ENCODE measurements around the gene PDXK.
A peak's percentile ranks its signal among the peaks of the same experiment; 100 is the strongest.

The PDXK gene

GRCh38 chr21:43785134-43785533 is 66.2 kb downstream of the PDXK start:
- no peak for DNase-seq

GRCh38 chr21:43786300-43786806 is 67.4 kb downstream of the PDXK start:
- DNase-seq: peak; percentile 26

DNA sequence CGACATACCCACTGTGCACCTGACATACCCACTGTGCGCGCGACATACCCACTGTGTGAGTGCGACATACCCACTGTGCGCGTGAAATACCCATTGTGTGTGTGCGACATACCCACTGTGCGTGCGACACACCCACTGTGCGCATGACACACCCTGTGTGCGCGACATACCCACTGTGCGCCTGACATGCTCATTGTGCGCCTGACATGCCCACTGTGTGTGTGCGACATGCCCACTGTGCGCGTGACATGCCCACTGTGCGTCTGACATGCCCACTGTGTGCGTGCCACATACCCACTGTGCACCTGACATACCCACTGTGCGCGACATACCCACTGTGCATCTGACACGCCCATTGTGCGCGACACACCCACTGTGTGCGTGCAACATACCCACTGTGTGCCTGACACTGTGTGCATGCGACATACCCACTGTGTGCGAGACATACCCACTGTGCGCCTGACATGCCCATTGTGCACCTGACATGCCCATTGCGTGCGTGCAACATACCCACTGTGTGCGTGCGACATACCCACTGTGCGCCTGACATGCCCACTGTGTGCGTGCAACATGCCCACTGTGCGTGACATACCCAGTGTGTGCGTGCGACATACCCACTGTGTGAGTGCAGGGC is 68.0 kb downstream of the PDXK start:
- no peak for DNase-seq

DNA sequence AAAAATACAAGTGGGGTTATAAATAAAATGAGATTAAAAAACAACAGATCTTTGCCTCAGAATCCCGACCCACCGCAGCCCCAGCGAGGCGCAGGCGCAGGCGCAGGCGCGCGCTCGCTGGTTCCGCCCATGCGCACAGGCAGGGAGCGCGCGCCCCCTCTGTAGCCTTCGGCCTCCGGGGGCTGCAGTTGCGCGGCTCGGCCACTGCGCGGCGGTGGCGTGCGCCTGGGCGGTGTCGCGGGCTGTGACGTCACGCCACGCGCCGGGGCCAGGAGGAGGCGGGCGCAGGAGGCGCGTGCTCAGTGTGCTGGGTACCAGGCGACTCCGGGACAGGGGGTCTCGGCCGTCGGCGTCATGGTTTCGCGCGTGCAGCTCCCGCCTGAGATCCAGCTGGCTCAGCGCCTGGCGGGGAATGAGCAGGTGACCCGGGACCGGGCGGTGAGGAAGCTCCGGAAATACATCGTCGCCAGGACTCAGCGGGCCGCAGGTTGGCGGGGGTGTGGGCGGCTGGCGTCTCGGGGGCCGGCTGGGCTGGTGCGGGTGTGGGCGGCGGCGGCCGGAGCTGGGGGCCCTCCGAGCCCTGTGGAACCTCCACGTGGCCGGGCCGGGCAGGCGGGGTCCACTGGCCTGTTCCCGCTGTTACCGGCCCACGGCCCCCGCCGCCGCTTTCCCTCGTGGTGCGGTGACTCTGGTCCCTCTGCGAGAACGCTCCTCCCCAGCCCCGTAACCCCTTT is 70.5 kb downstream of the PDXK start, which contains the start of gene RRP1:
Gene RRP1 (plus strand): TSS at position 302 of the 734 bp plus-strand sequence. CDS start 53 bp downstream, at position 355.
- peak; percentile 91 for DNase-seq

- peak; percentile 28 for DNase-seq
These were observed 71.1 kb downstream of the PDXK start for GRCh38 chr21:43790010-43790524.

- no peak for DNase-seq
These were observed 73.5 kb downstream of the PDXK start for GRCh38 chr21:43792406-43792805.

DNA sequence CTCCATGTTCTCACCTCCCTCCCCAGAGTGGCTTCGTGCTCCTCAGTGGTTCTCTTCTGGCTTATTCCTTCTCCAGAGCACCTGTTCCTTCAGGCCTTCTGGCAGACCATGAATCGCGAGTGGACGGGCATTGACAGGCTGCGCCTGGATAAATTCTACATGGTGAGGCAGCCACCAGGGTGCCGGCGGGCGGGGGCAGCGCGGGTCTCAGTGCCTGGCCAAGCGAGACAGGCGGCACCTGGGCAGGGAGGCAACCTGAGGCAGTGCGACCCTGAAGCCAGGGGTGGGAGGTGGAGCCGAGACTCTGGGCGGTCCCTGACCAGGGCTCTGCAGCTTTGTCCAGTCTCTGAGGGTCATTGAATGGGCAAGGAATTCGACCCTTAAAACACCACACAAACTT is 74.3 kb downstream of the PDXK start:
- no peak for DNase-seq

GRCh38 chr21:43794311-43794710 is 75.4 kb downstream of the PDXK start:
- no peak for DNase-seq

- DNase-seq: no peak
These were observed 75.9 kb downstream of the PDXK start for GRCh38 chr21:43794857-43795256.

DNA sequence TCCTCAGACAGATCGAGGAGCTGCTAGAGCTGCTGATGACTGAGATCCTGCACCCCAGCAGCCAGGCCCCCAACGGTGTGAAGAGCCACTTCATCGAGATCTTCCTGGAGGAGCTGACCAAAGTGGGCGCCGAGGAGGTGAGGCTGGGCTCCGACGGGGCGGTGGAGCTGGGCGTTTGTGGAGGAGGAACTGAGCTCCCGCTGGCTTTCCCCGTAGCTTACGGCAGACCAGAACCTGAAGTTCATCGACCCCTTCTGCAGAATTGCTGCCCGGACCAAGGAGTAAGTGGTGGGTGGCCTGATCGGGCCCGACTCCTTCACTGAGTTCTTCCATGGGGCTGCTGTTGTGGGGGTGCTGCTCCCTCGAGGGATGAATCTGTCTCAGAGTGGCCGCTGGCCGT is 78.5 kb downstream of the PDXK start:
- DNase-seq: no peak

GRCh38 chr21:43797925-43798715 is 79.2 kb downstream of the PDXK start:
- DNase-seq: no peak

DNA sequence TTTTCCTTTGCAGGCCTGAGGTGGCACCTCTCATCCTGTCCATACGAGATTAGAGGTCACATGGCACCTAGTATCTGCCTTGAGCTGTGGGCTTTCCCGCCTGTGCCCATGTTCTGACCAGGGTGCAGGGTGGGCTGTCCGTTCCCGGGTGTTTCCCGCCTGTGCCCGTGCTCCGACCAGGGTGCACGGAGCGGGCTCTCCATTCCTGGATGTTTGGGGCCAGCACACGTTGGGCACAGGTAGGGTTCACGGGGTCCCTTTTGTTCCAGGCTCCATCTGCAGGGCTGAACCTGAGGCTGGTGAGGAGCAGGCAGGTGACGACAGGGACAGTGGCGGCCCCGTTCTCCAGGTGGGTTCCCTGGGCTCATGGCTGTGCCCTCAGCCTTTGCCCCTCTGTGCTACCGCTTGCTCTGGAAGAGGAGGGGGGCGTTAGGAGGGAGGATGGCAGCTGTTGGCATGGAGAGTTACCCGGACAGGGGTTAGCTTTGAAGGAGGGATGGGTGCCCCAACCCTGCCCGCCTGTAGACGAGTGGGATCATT is 80.4 kb downstream of the PDXK start:
- DNase-seq: no peak

DNA sequence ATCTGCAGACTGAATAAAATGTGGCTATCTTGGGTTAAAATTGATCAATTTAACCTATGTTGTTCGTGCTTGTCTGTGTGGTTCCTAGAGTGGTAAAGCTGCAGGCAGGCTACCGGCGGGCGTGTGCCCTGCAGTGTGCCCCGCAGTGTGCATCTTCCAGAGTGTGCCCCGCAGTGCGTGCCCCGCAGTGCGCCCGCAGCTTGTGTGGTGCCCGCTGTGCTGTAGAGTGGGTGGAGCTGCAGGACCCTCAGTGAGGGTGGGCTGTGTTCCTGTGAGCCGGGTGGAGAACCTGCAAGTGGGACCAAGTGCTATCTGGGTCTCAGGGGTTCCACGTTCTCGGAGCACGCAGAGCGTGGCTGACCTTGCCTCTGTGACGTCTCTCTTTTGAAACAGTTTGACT is 81.2 kb downstream of the PDXK start:
- no peak for DNase-seq

DNA sequence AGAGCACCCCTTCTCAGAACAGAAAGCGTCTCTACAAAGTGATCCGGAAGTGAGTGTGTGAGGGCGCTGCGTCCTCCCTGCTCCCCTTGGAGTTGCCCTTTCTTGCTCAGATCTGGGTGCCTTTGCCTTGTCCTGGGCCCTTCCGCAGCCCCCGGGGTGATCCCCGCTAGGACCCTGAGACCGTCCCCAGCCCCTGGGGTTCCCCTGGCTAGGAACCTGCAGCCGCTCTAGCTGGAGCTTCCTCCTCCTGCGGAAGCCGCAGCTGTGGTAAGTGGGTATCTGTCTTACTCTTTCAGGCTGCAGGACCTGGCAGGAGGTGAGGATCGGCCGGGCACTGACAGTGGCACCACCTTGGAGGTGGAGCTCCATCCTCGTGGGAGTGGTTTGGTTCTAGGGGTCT is 81.6 kb downstream of the PDXK start:
- DNase-seq: no peak

GRCh38 chr21:43801006-43801783 is 82.3 kb downstream of the PDXK start:
- DNase-seq: no peak

DNA sequence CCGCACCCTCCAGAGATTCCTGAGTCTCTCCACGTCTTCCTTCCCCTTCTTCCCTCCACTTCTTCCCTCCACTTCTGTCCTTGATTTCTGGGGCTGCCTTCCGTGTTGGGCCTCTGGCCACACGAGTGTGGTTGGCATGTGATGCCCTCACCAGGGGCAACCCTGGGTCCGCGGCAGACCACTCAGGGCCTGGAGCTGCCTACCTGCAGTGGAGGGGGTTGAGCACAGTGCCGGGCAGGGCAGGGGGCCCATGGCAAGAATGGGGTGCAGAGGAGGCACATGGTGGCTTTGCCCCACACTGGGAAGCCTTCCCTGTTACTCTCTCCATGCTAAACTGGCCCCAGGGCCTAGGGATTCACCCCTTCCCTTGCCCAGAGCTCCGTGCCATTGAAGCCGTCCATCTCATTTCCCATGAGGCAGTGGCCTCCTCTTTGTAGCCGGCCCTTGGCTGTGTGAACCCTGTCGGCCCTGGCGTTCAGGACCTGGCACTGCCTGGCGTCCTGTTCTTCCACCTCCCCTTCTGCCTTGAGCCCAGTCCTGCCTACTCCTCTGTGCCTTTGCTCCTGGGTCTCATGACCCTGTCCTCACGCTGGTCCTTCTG is 83.9 kb downstream of the PDXK start:
- no peak for DNase-seq

- DNase-seq: no peak
These were observed 84.8 kb downstream of the PDXK start for GRCh38 chr21:43803558-43804300.

DNA sequence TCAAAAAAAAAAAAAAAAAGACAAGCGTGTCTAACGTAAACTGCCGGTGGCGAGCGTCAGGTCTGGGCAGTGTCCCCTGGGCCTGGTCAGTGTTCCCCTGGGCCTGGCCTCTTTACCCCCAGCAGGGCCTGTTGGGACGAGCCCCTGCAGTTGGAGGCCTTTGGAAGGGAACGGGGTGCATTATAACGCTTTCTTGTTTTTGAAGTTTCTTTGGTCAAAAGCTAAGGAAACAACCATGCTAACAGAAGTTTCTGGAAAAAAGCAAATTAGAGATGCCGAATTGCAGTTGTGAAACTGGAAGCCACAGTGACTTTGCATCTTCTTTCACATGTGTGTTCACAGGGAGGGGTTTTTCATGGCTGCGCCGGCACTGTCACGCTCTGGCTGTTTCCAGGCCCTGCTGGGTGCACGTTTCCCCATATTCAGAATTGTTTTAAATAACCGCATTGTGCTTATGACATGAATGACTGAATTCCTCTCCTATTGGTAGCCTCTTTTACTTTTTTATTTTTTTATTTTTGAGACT is 86.4 kb downstream of the PDXK start:
- no peak for DNase-seq

DNA sequence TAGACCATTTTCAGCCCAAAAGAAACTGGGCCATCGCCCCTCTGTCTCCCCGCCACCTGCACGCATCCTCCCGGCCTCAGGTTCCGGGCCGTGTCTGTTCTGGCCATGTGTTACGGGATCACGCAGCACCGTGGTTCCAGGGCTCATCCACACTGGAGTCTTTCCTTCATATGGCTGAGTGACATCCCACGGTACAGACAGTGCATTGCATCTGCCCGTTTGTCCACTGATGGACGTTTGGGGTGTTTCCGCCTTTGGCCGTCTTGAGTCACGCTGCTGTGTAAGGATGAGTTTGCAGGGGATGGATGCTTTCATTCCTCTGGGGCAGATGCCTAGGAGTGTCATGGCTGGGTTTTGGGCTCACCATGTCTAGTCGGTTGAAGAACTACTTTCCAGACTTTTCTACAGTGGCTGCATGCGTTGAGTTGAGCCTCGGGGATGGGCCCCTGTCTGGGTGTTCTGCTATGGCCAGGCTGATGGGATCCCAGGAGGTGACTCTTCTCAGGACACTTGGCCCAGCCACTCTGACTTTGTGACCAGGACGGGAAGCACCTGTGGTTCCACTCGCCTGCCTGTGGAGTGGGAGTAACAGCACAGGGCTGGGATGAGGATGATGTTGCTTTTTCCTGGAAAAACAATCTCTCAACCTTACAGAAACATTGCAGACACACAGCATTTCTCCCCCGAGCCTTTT is 87.2 kb downstream of the PDXK start:
- DNase-seq: no peak

- no peak for DNase-seq
These were observed 89.4 kb downstream of the PDXK start for GRCh38 chr21:43808367-43808766.
